ENCODE data around the gene DNER.

DNA sequence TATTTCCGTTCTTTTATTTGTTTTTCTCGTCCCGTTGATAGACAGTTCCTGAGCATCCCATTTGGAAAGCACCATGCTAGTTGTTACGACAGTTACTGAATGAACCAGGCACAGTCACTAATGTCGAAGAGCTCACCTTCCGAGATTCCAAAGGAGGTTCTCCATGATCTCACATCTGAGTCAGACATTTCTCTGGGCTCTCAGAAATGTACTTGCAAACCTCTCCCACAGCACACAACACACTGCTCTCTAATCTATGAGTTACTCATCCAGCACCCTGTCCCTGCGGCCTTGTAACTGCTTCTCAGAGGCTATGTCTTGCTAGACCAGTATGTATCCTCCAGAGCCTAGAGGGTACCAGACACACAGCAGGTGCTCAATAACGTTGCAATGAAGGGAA, 174.7 kb downstream of the DNER start:
- TF ChIP-seq, protein P1, sequence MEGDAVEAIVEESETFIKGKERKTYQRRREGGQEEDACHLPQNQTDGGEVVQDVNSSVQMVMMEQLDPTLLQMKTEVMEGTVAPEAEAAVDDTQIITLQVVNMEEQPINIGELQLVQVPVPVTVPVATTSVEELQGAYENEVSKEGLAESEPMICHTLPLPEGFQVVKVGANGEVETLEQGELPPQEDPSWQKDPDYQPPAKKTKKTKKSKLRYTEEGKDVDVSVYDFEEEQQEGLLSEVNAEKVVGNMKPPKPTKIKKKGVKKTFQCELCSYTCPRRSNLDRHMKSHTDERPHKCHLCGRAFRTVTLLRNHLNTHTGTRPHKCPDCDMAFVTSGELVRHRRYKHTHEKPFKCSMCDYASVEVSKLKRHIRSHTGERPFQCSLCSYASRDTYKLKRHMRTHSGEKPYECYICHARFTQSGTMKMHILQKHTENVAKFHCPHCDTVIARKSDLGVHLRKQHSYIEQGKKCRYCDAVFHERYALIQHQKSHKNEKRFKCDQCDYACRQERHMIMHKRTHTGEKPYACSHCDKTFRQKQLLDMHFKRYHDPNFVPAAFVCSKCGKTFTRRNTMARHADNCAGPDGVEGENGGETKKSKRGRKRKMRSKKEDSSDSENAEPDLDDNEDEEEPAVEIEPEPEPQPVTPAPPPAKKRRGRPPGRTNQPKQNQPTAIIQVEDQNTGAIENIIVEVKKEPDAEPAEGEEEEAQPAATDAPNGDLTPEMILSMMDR (IDR thresholded peaks at IDR 0.05), result no peak
- no peak for TF ChIP-seq EZH2 (IDR thresholded peaks at IDR 0.05; ENCODE audit: borderline replicate concordance, insufficient read depth, low read depth, low read length, poor library complexity, severe bottlenecking)
